Ovary (tissue), 3 donors: Measurements from ENCODE around the gene BCAS1.

Experiments
- EP300 ChIP-seq: sonication (generic); formaldehyde crosslinking; IDR thresholded peaks from one replicate; pipeline ENCODE4 v1.6.1; 2017; ENCODE audit warnings: antibody characterized with exemption
- POLR2A ChIP-seq: fragments of 450-650 bp; IDR thresholded peaks from one replicate; pipeline ENCODE4 v1.6.1; 2017; ENCODE audit warnings: antibody characterized with exemption, mild to moderate bottlenecking, moderate library complexity
- TF ChIP-seq, protein P1 (sequence below), 3 donors: fragments of 450-650 bp in 2 of 3; fragments of 200-600 bp in 1 of 3; IDR thresholded peaks; one replicate each; pipeline versions ENCODE4 v1.5.1 to v1.8.0; 2016 to 2022; ENCODE audit warnings: antibody characterized with exemption in 3 of 3, mild to moderate bottlenecking in 1 of 3
- donor health status: DM: no; HTN: no; CAD: no.

DNA sequence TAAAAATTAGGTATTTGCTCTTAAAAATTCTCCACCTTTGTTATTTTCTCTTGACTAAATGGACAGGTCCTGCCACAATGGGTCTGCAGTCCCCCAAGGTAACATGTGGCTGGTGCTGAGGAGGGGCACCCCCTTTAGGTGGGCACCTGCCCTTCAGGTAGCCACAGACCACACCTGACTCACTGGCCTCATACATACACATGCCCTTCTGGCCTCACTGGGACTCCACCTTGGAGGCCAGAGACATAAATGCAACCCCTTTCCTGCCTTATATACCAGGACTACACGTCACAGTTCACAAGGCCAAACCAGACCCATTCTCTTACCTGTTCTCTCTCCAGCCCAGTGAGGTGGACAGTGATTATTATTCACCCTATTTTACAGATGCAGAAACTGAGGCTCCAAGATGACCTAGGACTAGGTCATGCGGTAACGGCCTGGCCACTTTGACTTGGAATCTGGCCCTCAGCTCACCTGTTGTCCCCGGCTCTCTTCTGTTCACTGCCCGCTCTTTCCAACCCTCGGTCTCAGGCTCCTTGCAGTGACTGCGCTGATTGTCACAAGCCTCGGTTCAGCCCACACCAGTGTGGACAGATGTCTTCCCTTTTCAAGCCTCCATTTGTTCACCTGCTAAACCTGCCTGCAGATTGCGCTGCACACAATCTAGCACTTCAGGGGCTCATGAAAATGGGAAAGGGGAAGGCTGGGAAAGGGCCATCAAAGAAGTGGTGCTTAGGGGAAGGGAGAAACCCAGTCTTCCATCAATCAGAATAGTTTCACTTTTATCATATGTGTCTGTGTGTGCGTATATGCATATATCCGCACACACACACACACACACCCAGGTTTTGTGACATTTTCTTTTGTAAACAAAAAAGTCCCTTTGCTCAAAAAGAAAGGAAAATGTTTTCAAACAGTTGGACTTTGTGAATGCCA is 121.7 kb downstream of the BCAS1 start:
- TF ChIP-seq, protein P1, sequence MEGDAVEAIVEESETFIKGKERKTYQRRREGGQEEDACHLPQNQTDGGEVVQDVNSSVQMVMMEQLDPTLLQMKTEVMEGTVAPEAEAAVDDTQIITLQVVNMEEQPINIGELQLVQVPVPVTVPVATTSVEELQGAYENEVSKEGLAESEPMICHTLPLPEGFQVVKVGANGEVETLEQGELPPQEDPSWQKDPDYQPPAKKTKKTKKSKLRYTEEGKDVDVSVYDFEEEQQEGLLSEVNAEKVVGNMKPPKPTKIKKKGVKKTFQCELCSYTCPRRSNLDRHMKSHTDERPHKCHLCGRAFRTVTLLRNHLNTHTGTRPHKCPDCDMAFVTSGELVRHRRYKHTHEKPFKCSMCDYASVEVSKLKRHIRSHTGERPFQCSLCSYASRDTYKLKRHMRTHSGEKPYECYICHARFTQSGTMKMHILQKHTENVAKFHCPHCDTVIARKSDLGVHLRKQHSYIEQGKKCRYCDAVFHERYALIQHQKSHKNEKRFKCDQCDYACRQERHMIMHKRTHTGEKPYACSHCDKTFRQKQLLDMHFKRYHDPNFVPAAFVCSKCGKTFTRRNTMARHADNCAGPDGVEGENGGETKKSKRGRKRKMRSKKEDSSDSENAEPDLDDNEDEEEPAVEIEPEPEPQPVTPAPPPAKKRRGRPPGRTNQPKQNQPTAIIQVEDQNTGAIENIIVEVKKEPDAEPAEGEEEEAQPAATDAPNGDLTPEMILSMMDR (IDR thresholded peaks at IDR 0.05): no peak
- TF ChIP-seq POLR2A (no peak), EP300 (no peak)
